NCI-H1105 treated with DMSO at 0.1 percent for 48 hours (cell line): ENCODE data around the gene CHMP2A.
"Not testable (repeated sequence)": the region's sequence is repeated elsewhere in the genome, so short reads cannot be mapped to it uniquely, and the experiment has no call there.

Experiments used
- DNase-seq: peaks from one replicate; lab custom pipeline; 2025; lab: John Stamatoyannopoulos, UW

The CHMP2A gene

GRCh38 chr19:58555369-58555885, 522 bp upstream of the CHMP2A start:
- DNase-seq, result no peak

DNA sequence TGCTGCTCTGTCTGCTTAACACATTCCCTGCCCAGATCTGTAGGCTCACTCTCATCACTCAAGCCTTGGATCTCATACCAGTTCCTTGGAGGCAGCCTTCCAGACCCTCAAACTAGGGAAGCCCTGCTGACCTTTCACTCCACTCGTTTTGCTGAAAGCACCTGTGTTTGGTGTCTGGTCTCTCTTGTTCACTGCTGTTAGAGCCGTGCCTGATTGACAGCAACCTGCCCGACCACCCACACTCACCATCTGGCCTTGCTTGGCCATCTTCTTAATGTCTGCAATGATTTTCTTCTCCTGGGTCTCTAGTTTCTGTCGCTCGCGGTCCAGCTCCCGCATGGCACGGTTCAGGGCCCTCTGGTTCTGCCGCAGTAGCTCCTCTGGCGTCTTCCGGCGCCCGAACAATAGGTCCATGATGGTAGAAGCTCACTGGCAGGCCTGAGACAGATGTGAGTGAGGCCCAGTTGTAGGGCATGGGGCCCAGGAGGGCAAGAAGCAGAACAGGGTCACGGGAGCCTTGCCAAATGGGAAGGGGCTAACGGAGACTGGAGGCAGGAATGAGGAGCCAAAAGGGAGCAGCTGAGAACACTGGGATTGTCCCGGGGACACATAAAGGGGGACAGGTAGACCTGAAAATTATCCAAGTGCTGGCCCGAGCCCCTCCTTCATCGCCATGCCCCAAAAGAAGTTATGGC, 959 bp downstream of the CHMP2A start:
- no peak for DNase-seq

- DNase-seq, result no peak
Observed at GRCh38 chr19:58552655-58553054, 2.2 kb downstream of the CHMP2A start.

GRCh38 chr19:58551577-58552471, 3.1 kb downstream of the CHMP2A start:
- no peak for DNase-seq

GRCh38 chr19:58551123-58551497, 3.8 kb downstream of the CHMP2A start:
- no peak for DNase-seq

DNA sequence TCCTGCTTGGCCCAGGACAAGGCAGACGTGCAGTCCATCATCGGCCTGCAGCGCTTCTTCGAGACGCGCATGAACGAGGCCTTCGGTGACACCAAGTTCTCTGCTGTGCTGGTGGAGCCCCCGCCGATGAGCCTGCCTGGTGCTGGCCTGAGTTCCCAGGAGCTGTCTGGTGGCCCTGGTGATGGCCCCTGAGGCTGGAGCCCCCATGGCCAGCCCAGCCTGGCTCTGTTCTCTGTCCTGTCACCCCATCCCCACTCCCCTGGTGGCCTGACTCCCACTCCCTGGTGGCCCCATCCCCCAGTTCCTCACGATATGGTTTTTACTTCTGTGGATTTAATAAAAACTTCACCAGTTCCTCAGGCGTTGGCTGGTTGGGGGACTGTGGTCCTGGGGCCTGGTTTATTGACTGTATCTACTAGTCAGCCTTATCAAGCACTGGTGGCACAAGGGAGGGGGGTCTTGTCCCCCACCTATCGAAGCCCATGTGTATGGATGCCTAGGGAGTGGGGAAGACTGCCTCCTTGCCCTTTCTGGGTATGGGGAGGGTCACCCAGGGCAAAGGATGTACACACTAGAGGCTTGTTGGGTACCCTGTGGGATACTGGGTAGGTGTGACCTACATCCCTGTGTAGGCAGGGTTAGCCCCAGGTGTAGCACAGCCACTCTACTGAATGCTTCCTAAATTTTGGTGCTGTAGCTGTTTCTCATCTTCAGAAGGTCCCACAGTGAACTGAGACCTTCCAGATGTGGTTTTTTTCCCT, 4.4 kb downstream of the CHMP2A start:
- DNase-seq, result no peak

- no peak for DNase-seq
Observed at GRCh38 chr19:58549664-58550361, 5.1 kb downstream of the CHMP2A start.

- DNase-seq, result no peak
Observed at GRCh38 chr19:58548859-58549663, 5.8 kb downstream of the CHMP2A start.

GRCh38 chr19:58547323-58548312, 7.3 kb downstream of the CHMP2A start:
- DNase-seq, result no peak

DNA sequence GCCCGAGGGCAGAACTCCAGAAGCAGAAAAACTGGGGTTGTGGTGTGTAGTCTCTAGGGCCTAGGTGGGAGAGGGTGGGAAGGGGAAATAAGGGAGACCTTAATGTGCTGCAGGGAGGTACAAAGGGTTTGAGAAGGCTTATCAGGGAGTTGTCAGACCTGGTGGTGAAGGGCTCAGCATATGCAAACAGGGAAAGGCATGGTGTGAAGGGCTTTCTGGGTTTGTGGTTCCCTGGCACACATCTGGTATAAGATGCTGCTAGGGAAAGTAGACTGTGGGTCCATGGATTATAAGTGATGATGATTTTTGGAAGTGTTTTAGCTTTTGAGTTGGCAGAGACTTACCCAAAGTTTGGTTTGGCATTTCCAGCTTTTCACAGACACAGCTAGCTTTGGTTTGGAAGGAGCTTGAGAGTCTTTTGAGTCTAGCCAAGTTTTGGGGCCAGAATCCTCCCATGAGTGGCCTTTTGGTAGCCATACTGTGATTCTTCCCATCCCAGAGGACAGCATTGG, 8.8 kb downstream of the CHMP2A start:
- DNase-seq, result no peak

DNA sequence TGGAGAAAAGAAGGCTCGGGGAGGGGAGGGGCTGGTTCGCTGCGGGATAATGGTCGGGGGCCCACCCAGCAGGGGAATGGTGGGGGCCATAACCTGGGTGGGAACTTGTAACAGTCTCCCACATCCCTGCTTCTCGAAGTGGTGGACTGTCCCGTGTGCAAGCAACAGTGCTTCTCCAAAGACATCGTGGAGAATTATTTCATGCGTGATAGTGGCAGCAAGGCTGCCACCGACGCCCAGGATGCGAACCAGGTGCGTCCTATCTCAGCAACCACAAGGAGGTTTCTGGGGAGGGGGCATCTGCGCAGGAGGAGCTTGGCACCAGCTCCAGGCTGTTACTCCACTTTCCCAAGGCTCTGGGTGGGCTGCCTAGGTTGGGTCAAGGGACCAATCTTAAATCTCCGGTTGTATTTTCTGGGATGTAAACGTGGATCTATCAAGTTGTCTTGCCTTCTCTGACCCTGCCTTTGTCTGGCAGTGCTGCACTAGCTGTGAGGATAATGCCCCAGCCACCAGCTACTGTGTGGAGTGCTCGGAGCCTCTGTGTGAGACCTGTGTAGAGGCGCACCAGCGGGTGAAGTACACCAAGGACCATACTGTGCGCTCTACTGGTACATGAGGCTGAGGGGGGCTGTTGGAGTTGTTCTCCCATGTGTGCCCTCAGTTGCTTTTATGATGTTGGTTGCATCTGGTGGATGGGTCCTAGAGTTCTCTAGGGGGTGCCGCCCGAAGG, 9.5 kb downstream of the CHMP2A start:
- DNase-seq, result no peak

DNA sequence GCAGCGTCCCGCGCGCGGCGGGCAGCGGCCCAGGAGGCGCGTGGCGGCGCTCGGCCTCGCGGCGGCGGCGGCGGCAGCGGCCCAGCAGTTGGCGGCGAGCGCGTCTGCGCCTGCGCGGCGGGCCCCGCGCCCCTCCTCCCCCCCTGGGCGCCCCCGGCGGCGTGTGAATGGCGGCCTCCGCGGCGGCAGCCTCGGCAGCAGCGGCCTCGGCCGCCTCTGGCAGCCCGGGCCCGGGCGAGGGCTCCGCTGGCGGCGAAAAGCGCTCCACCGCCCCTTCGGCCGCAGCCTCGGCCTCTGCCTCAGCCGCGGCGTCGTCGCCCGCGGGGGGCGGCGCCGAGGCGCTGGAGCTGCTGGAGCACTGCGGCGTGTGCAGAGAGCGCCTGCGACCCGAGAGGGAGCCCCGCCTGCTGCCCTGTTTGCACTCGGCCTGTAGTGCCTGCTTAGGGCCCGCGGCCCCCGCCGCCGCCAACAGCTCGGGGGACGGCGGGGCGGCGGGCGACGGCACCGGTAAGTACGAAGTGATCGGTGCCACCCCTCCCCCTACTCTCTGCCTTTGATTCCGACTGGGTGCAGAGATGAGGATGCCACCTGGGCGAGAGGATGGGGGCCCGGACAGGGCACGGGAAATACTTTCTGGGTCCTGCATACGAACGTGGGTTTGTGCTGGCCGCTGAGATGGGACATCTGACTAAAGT, 10.2 kb downstream of the CHMP2A start:
- no peak for DNase-seq

- DNase-seq, result no peak
Observed at GRCh38 chr19:58543826-58544590, 10.9 kb downstream of the CHMP2A start, which contains the start of gene TRIM28. TRIM28 (plus strand) TSS chr19:58544064; CDS start chr19:58544758, 694 bp downstream.

DNA sequence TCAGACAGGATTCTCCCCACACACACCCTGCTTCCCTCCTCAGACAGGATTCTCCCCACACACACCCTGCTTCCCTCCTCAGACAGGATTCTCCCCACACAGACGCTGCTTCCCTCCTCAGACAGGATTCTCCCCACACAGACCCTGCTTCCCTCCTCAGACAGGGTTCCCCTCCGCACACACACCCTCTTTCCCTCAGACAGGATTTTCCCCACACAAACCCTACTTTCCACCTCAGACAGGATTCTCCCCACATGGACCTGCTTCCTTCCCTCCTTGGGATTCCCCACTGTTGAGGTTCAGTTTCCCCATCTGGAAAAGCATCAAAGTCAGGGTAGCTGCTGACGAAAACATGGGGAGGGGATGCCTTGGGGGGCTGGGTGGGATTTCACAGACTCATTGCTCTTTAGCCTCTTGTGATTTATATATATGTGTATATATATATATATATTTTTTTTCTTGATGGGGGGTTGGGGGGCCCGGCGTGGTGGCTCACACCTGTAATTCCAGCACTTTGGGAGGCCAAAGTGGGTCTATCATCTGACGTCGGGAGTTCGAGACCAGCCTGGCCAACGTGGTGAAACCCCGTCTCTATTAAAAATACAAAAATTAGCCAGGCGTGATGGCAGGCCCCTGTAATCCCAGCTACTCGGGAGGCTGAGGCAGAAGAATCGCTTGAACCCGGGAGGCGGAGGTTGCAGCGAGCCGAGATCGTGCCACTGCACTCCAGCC, 12.1 kb downstream of the CHMP2A start:
- not testable (repeated sequence) for DNase-seq

DNA sequence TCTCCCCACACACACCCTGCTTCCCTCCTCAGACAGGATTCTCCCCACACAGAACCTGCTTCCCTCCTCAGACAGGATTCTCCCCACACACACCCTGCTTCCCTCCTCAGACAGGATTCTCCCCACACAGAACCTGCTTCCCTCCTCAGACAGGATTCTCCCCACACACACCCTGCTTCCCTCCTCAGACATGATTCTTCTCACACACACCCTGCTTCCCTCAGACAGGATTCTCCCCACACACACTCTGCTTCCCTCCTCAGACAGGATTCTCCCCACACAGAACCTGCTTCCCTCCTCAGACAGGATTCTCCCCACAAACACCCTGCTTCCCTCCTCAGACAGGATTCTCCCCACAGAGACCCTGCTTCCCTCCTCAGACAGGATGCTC, 15.7 kb downstream of the CHMP2A start:
- not testable (repeated sequence) for DNase-seq
